ENCODE data around the gene DSC3. TPM values are rescaled to one million over a fixed set of nuclear protein-coding genes. Genes with fewer than 3 reads are reported as not detected.

DSC3 gene
- total and polyA plus RNA-seq, 2 donors (not counting 3 experiments of a cell fraction or from before 2014, with no cell fraction given): 0.04 to 0.18 TPM

- no peak overlapping the region for H3K4me3 ChIP-seq (replicated peaks in 1 of 3; ENCODE audit: insufficient read depth in 1 of 3, low read depth in 1 of 3, low read length in 3 of 3)
- DNase-seq (ENCODE audit: low read depth, low spot score) (no peak), FAIRE-seq (no peak)
- no peaks in the 10 kb centered on the region for H3K27me3 ChIP-seq (ENCODE audit: control insufficient read depth in 2 of 2, insufficient read depth in 2 of 2, low read length in 2 of 2)
- intact Hi-C loops (cut with micrococcal nuclease) (no loop called here), dilution Hi-C loops (cut with MboI; ENCODE audit: extremely low pct_ligation_motif_present, low sequenced_read_pairs) (no loop called here)
- ChIA-PET CTCF (no interaction called here), POLR2A (no interaction called here)
- no peaks in the 10 kb centered on the region for H3K9me1 ChIP-seq (replicated peaks; ENCODE audit: control insufficient read depth, extremely low read depth, insufficient read depth, low read length)
- no peaks in the 10 kb centered on the region for H3K79me2 ChIP-seq (ENCODE audit: control insufficient read depth, insufficient read depth, low read length)
- H3K9me3 ChIP-seq (replicated peaks; ENCODE audit: control insufficient read depth, insufficient read depth, low read length): no peaks in the 10 kb centered on the region
- H3K36me3 ChIP-seq (ENCODE audit: control insufficient read depth in 2 of 2, extremely low read depth in 1 of 2, insufficient read depth in 2 of 2, low read length in 2 of 2): no peaks in the 10 kb centered on the region
- no peaks in the 10 kb centered on the region for H4K20me1 ChIP-seq (replicated peaks; ENCODE audit: control insufficient read depth, extremely low read depth, insufficient read depth, low read length)
- TF ChIP-seq FOS (IDR thresholded peaks at IDR 0.05; ENCODE audit: borderline replicate concordance, insufficient read depth, low read length) (no peak), POLR2AphosphoS5 (IDR thresholded peaks at IDR 0.05; ENCODE audit: insufficient read depth, low read depth, low read length) (no peak), POLR2A (IDR thresholded peaks at IDR 0.05; ENCODE audit: low read depth, low read length) (no peak), MYC (IDR thresholded peaks at IDR 0.05; ENCODE audit: low read depth, low read length) (no peak), EZH2 (IDR thresholded peaks at IDR 0.05; ENCODE audit: borderline replicate concordance, low read depth, low read length, severe bottlenecking) (no peak), MAX (IDR thresholded peaks at IDR 0.05; ENCODE audit: insufficient read depth, insufficient read length) (no peak), JUN (IDR thresholded peaks at IDR 0.05; ENCODE audit: borderline replicate concordance, insufficient read depth, insufficient read length, low read depth) (no peak), GATA2 (IDR thresholded peaks at IDR 0.05; ENCODE audit: insufficient read depth, insufficient read length, low read depth, low read length) (no peak)
- H3K4me1 ChIP-seq (ENCODE audit: control insufficient read depth, extremely low read depth, insufficient read depth, low read length): no peaks in the 10 kb centered on the region
- H2AFZ ChIP-seq (ENCODE audit: low read depth, low read length): no peak overlapping the region
- no peak overlapping the region for H3K27ac ChIP-seq (ENCODE audit: insufficient read depth, low read depth, low read length)
- BruUV-seq (replicated peaks): no TSS peak
- no peak overlapping the region for H3K9ac ChIP-seq (replicated peaks; ENCODE audit: extremely low read depth, insufficient read depth, low read length)
- no peak overlapping the region for H3K4me2 ChIP-seq (ENCODE audit: insufficient read depth, low read length)
Observed at GRCh38 chr18:31091350-31091749, 48.8 kb upstream of the DSC3 start.

GRCh38 chr18:31088532-31088931, 46.0 kb upstream of the DSC3 start:
- Histone ChIP-seq H3K4me3 (replicated peaks in 1 of 3; ENCODE audit: insufficient read depth in 1 of 3, low read depth in 1 of 3, low read length in 3 of 3) (no peak overlapping the region), H3K9ac (replicated peaks; ENCODE audit: extremely low read depth, insufficient read depth, low read length) (no peak overlapping the region), H4K20me1 (replicated peaks; ENCODE audit: control insufficient read depth, extremely low read depth, insufficient read depth, low read length) (no peaks in the 10 kb centered on the region), H3K4me1 (ENCODE audit: control insufficient read depth, extremely low read depth, insufficient read depth, low read length) (no peaks in the 10 kb centered on the region), H3K27ac (ENCODE audit: insufficient read depth, low read depth, low read length) (no peak overlapping the region), H2AFZ (ENCODE audit: low read depth, low read length) (no peak overlapping the region), H3K9me3 (replicated peaks; ENCODE audit: control insufficient read depth, insufficient read depth, low read length) (no peaks in the 10 kb centered on the region), H3K27me3 (ENCODE audit: control insufficient read depth in 2 of 2, insufficient read depth in 2 of 2, low read length in 2 of 2) (no peaks in the 10 kb centered on the region), H3K9me1 (replicated peaks; ENCODE audit: control insufficient read depth, extremely low read depth, insufficient read depth, low read length) (no peaks in the 10 kb centered on the region), H3K79me2 (ENCODE audit: control insufficient read depth, insufficient read depth, low read length) (no peaks in the 10 kb centered on the region), H3K4me2 (ENCODE audit: insufficient read depth, low read length) (no peak overlapping the region), H3K36me3 (ENCODE audit: control insufficient read depth in 2 of 2, extremely low read depth in 1 of 2, insufficient read depth in 2 of 2, low read length in 2 of 2) (no peaks in the 10 kb centered on the region)
- TF ChIP-seq JUN (IDR thresholded peaks at IDR 0.05; ENCODE audit: borderline replicate concordance, insufficient read depth, insufficient read length, low read depth): no peak
- TF ChIP-seq POLR2AphosphoS5 (IDR thresholded peaks at IDR 0.05; ENCODE audit: insufficient read depth, low read depth, low read length): no peak
- no peak for TF ChIP-seq GATA2 (IDR thresholded peaks at IDR 0.05; ENCODE audit: insufficient read depth, insufficient read length, low read depth, low read length)
- TF ChIP-seq MYC (IDR thresholded peaks at IDR 0.05; ENCODE audit: low read depth, low read length): no peak
- TF ChIP-seq FOS (IDR thresholded peaks at IDR 0.05; ENCODE audit: borderline replicate concordance, insufficient read depth, low read length): no peak
- no peak for TF ChIP-seq MAX (IDR thresholded peaks at IDR 0.05; ENCODE audit: insufficient read depth, insufficient read length)
- no peak for TF ChIP-seq EZH2 (IDR thresholded peaks at IDR 0.05; ENCODE audit: borderline replicate concordance, low read depth, low read length, severe bottlenecking)
- no peak for TF ChIP-seq POLR2A (IDR thresholded peaks at IDR 0.05; ENCODE audit: low read depth, low read length)
- TF ChIP-seq CTCF (IDR thresholded peaks at IDR 0.05; ENCODE audit: extremely low read depth in 1 of 2, insufficient read depth in 1 of 2, low read depth in 1 of 2, low read length in 2 of 2): no peak
- DNase-seq (ENCODE audit: low read depth, low spot score) (no peak), FAIRE-seq (no peak)
- ChIA-PET POLR2A (no interaction called here), CTCF (no interaction called here)
- intact Hi-C loops (cut with micrococcal nuclease): no loop called here
- dilution Hi-C loops (cut with MboI; ENCODE audit: extremely low pct_ligation_motif_present, low sequenced_read_pairs): no loop called here
- BruUV-seq (replicated peaks): no TSS peak
